Activated naive CD8-positive, alpha-beta T cell treated with anti-CD3 and anti-CD28 coated beads, Interleukin-2, amount 50 U/mL, for 24 hours (primary cell): ENCODE measurements around the gene BCLAF1.
"Not testable (repeated sequence)": the region's sequence is repeated elsewhere in the genome, so short reads cannot be mapped to it uniquely, and the experiment has no call there.

Experiments used
- ATAC-seq: fragments of 150-1000 bp; cut with Tn5 transposase; one replicate; pipeline ENCODE4 v1.10.0; 2021
- DNase-seq: peaks from one replicate; pipeline ENCODE4 v3.0.0; 2021
- H3K27ac Mint-ChIP-seq: one replicate; pipeline ENCODE4 v1.8.0; 2021; ENCODE audit warnings: mild to moderate bottlenecking, mixed read lengths
- H3K27me3 Mint-ChIP-seq: one replicate; pipeline ENCODE4 v1.8.0; 2021; ENCODE audit warnings: mixed read lengths
- H3K36me3 Mint-ChIP-seq: one replicate; pipeline ENCODE4 v1.8.0; 2021; ENCODE audit warnings: low read depth, mixed read lengths
- H3K4me1 Mint-ChIP-seq: one replicate; pipeline ENCODE4 v1.8.0; 2021; ENCODE audit warnings: mixed read lengths
- H3K4me3 Mint-ChIP-seq: one replicate; pipeline ENCODE4 v1.8.0; 2021; ENCODE audit warnings: mild to moderate bottlenecking, moderate library complexity, mixed read lengths
- H3K9me3 Mint-ChIP-seq: one replicate; pipeline ENCODE4 v1.8.0; 2021; ENCODE audit warnings: mixed read lengths

BCLAF1 gene

DNA sequence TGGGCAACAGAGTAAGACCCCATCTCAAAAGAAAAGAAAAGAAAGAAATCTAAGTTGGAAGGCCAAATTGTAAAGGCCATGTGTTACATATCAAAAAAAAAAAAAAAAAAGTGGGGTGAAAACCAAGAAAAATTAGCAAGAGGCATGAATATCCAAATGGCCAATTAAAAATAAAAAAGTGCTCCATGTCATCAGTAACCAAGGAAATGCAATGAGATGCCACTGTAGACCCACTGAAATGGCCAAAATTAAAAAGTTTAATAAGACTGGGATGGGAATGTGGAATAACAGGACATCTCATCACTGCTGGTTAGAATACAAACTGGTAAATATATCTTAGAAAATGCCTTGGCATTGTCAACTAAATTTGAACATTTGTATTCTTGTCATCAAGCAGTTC, 30.1 kb upstream of the BCLAF1 start:
- no peak overlapping the region for H3K4me3 Mint-ChIP-seq
- DNase-seq (no peak), ATAC-seq (no peak)
- H3K27ac Mint-ChIP-seq, result no peak overlapping the region
- H3K27me3 Mint-ChIP-seq, result peaks cover 2% of the 10 kb centered on the region
- H3K36me3 Mint-ChIP-seq, result no peaks in the 10 kb centered on the region
- no peaks in the 10 kb centered on the region for H3K4me1 Mint-ChIP-seq
- no peaks in the 10 kb centered on the region for H3K9me3 Mint-ChIP-seq

DNA sequence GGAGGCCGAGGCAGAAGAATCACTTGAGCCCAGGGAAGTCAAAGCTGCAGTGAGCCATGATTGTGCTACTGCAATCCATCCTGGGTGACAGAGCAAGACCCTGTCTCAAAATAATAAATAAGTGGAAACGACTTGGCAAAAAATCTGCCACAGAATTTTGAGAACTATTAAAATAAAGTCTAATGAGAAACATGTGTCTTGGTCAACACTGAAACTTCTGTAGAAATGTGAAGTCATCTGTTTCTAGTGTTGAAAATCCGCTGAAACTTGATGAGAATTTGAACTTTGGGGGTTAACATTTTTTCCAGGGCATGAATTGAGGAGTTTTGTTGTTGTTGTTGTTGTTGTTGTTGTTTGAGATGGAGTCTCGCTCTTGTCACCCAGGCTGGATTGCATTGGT, 29.0 kb upstream of the BCLAF1 start:
- no peak overlapping the region for H3K4me3 Mint-ChIP-seq
- ATAC-seq, result no peak
- peaks cover 5% of the 10 kb centered on the region for H3K27me3 Mint-ChIP-seq
- no peak for DNase-seq
- no peak overlapping the region for H3K27ac Mint-ChIP-seq
- H3K36me3 Mint-ChIP-seq, result no peaks in the 10 kb centered on the region
- H3K4me1 Mint-ChIP-seq, result no peaks in the 10 kb centered on the region
- H3K9me3 Mint-ChIP-seq, result no peaks in the 10 kb centered on the region

- H3K4me1 Mint-ChIP-seq, result no peaks in the 10 kb centered on the region
- H3K27me3 Mint-ChIP-seq, result peaks cover 5% of the 10 kb centered on the region
- H3K9me3 Mint-ChIP-seq, result no peaks in the 10 kb centered on the region
- no peak overlapping the region for H3K27ac Mint-ChIP-seq
- ATAC-seq, result no peak
- H3K36me3 Mint-ChIP-seq, result no peaks in the 10 kb centered on the region
- no peak for DNase-seq
- H3K4me3 Mint-ChIP-seq, result no peak overlapping the region
Measured at GRCh38 chr6:136317971-136318370, 28.3 kb upstream of the BCLAF1 start.

- Mint-ChIP-seq H3K27ac (no peak overlapping the region), H3K36me3 (no peaks in the 10 kb centered on the region), H3K27me3 (peaks cover 5% of the 10 kb centered on the region), H3K4me3 (no peak overlapping the region), H3K9me3 (no peaks in the 10 kb centered on the region), H3K4me1 (no peaks in the 10 kb centered on the region)
- ATAC-seq (peak; percentile 65), DNase-seq (peak; percentile 44)
Measured at GRCh38 chr6:136317021-136317694, 27.5 kb upstream of the BCLAF1 start.

DNA sequence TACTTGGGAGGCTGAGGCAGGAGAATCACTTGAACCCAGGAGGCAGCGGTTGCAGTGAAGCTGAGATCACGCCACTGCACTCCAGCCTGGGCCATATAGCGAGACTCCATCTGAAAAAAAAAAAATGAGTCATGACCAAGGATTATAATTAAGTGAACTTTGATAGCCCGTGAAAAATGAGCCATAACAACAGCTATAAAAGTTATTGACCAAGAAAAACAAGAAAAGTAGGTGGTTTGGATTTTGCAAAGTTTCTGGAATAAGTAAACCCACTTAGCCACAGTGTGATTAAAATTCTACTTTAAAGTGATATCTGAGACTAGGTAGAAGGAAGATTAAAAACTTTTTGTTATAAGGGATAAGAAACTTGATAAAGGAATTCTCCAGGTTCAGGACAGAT, 25.9 kb upstream of the BCLAF1 start:
- H3K27ac Mint-ChIP-seq, result no peak overlapping the region
- peaks cover 5% of the 10 kb centered on the region for H3K27me3 Mint-ChIP-seq
- no peaks in the 10 kb centered on the region for H3K9me3 Mint-ChIP-seq
- H3K36me3 Mint-ChIP-seq, result no peaks in the 10 kb centered on the region
- H3K4me3 Mint-ChIP-seq, result no peak overlapping the region
- ATAC-seq, result no peak
- H3K4me1 Mint-ChIP-seq, result no peaks in the 10 kb centered on the region
- no peak for DNase-seq

DNA sequence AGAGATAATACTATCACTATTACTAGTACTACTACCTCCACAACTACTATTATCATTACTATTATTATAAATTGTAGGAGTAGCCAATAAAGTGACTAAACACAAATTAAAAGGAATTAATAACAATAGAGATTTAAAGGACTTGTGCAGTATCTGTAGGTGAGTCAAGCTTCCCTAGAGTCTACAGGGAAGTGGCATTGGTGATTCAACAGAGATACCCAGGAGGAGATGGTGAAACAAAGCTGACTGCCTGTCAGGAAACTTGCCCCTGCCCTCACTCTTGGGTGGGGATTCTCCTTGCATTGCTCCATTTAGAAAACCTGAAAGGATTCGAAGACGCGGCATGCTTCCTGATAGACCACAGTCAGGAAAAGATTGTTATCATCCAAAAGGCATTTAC, 23.3 kb upstream of the BCLAF1 start:
- Mint-ChIP-seq H3K27ac (no peak overlapping the region), H3K27me3 (peaks cover 3% of the 10 kb centered on the region), H3K9me3 (no peaks in the 10 kb centered on the region), H3K4me1 (no peaks in the 10 kb centered on the region), H3K36me3 (no peaks in the 10 kb centered on the region), H3K4me3 (no peak overlapping the region)
- ATAC-seq (no peak), DNase-seq (no peak)

GRCh38 chr6:136309729-136310311, 20.2 kb upstream of the BCLAF1 start:
- ATAC-seq, result no peak
- Mint-ChIP-seq H3K36me3 (no peaks in the 10 kb centered on the region), H3K27ac (no peak overlapping the region), H3K4me3 (no peak overlapping the region), H3K27me3 (peaks cover 3% of the 10 kb centered on the region), H3K4me1 (no peaks in the 10 kb centered on the region), H3K9me3 (no peaks in the 10 kb centered on the region)
- no peak for DNase-seq

DNA sequence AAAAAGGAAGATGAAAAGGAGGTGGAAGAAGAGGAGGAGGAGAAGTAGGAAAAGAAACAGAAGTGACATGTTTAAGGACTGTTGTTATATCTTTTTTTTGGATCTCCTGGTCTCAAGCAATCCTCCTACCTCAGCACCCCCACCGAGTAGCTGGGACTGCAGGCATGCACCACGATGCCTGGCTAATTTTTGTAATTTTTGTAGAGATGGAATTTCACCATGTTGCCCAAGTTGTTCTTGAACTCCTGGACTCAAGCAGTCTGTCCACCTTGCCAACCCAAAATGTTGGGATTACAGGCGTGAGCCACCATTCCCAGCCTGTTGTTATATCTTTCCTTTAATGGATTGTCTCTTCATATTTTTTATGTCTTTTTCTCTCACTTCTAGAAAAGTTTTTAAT, 19.5 kb upstream of the BCLAF1 start:
- no peak for ATAC-seq
- Mint-ChIP-seq H3K4me3 (no peak overlapping the region), H3K36me3 (no peaks in the 10 kb centered on the region), H3K4me1 (no peaks in the 10 kb centered on the region), H3K9me3 (no peaks in the 10 kb centered on the region), H3K27ac (no peak overlapping the region), H3K27me3 (peaks cover 1% of the 10 kb centered on the region)
- DNase-seq, result no peak

- DNase-seq, H3K9me3 Mint-ChIP-seq, H3K36me3 Mint-ChIP-seq, ATAC-seq, H3K4me3 Mint-ChIP-seq, H3K27me3 Mint-ChIP-seq, H3K27ac Mint-ChIP-seq, H3K4me1 Mint-ChIP-seq: not testable (repeated sequence)
Measured at GRCh38 chr6:136308469-136308868, 18.8 kb upstream of the BCLAF1 start.

- Mint-ChIP-seq H3K27me3 (no peaks in the 10 kb centered on the region), H3K4me1 (no peaks in the 10 kb centered on the region), H3K4me3 (no peak overlapping the region), H3K9me3 (no peaks in the 10 kb centered on the region), H3K36me3 (no peaks in the 10 kb centered on the region), H3K27ac (no peak overlapping the region)
- no peak for DNase-seq
- no peak for ATAC-seq
Measured at GRCh38 chr6:136307351-136307750, 17.7 kb upstream of the BCLAF1 start.

DNA sequence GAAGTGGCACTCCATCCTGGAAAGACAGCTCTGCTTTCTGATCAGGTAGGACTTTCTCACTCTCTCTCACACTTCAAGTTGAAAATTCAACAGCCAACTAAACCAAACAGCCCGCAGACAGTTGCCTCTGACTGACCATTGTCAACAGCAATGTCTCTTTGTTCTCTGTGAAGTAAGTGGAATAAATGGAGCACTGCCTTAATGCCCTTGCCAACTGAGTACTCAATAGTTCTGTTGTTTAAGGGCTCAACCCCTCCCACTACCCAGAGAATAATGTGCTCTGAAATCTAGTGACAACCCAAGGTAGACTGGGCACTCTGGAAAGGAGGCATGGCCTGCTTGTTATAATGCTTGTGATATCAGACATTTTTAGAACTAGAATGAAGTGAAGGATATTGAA, 16.8 kb upstream of the BCLAF1 start:
- no peak overlapping the region for H3K27ac Mint-ChIP-seq
- no peak overlapping the region for H3K4me3 Mint-ChIP-seq
- H3K4me1 Mint-ChIP-seq, result no peaks in the 10 kb centered on the region
- H3K9me3 Mint-ChIP-seq, result no peaks in the 10 kb centered on the region
- H3K36me3 Mint-ChIP-seq, result no peaks in the 10 kb centered on the region
- no peak for ATAC-seq
- DNase-seq, result no peak
- H3K27me3 Mint-ChIP-seq, result no peaks in the 10 kb centered on the region

DNA sequence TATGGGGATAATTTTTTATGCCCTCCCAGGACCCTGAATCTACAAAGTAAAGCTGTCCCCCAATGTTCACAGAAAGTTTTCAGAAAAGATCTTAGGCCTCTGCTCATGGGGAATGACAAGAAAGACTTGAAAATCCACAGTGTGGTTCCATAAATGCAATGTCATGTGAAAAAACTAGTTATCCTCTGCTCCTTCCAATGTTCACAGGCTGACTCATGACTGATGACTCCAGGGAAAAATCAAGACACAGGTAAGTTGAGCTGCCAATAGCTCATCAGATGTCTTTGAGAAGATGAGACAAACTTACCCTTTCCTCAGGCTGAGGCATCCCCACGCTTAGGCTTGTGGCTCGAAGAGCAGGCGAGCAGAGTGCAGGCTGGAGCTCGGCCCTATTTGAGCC, 14.8 kb upstream of the BCLAF1 start:
- no peak for DNase-seq
- ATAC-seq, result no peak
- Mint-ChIP-seq H3K27me3 (no peaks in the 10 kb centered on the region), H3K36me3 (no peaks in the 10 kb centered on the region), H3K4me3 (no peak overlapping the region), H3K4me1 (no peaks in the 10 kb centered on the region), H3K9me3 (no peaks in the 10 kb centered on the region), H3K27ac (no peak overlapping the region)

GRCh38 chr6:136303516-136303915, 13.9 kb upstream of the BCLAF1 start:
- Mint-ChIP-seq H3K4me1 (no peaks in the 10 kb centered on the region), H3K4me3 (no peak overlapping the region), H3K9me3 (no peaks in the 10 kb centered on the region), H3K27me3 (no peaks in the 10 kb centered on the region), H3K36me3 (no peaks in the 10 kb centered on the region), H3K27ac (no peak overlapping the region)
- no peak for ATAC-seq
- no peak for DNase-seq

DNA sequence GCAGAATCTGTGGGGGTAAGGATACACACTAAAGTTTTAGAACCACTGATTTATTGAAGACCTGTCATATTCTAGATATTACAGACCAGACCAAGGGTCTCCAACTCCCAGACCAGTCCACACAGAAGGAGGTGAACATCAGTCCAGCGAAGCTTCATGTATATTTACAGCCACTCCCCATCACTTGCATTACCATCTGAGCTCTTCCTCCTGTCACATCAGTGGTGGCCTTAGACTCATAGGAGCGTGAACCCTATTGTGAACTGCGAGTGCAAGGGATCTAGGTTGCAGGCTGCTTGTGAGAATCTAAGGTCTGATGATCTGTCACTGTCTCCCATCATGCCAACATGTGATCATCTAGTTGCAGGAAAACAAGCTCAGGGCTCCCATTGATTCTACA, 5.0 kb upstream of the BCLAF1 start:
- ATAC-seq (no peak), DNase-seq (no peak)
- Mint-ChIP-seq H3K9me3 (no peaks in the 10 kb centered on the region), H3K4me3 (no peak overlapping the region), H3K4me1 (peaks cover 14% of the 10 kb centered on the region), H3K27me3 (peaks cover under 1% of the 10 kb centered on the region), H3K36me3 (peaks cover 2% of the 10 kb centered on the region), H3K27ac (no peak overlapping the region)

- Mint-ChIP-seq H3K4me1 (peaks cover 44% of the 10 kb centered on the region), H3K36me3 (peaks cover 23% of the 10 kb centered on the region), H3K27ac (peak overlapping the region; percentile 100), H3K9me3 (no peaks in the 10 kb centered on the region), H3K27me3 (peaks cover 8% of the 10 kb centered on the region), H3K4me3 (peak overlapping the region; percentile 99)
- ATAC-seq, result peak; percentile 52
- peak; percentile 72 for DNase-seq
Measured at GRCh38 chr6:136290410-136291010, 864 bp upstream of the BCLAF1 start.

- Mint-ChIP-seq H3K9me3 (no peaks in the 10 kb centered on the region), H3K4me3 (peak overlapping the region; percentile 99), H3K36me3 (peaks cover 34% of the 10 kb centered on the region)
Measured at GRCh38 chr6:136289327-136289578, 393 bp downstream of the BCLAF1 start.

More at GRCh38 chr6:136289327-136289578, 393 bp downstream of the BCLAF1 start:
- Mint-ChIP-seq H3K27ac (peak overlapping the region; percentile 100), H3K27me3 (peaks cover 8% of the 10 kb centered on the region), H3K4me1 (peaks cover 57% of the 10 kb centered on the region)
- peak; percentile 93 for DNase-seq
- peak; percentile 42 for ATAC-seq
